Fibroblast of villous mesenchyme (primary cell): Measurements from ENCODE around the gene SEPTIN5. TPM values are rescaled to one million over a fixed set of nuclear protein-coding genes. Genes with fewer than 3 reads are reported as not detected.
"Not testable (repeated sequence)": the region's sequence is repeated elsewhere in the genome, so short reads cannot be mapped to it uniquely, and the experiment has no call there.

Experiments
- DNase-seq: peaks from one replicate; pipeline ENCODE4 v3.0.0-alpha.2; 2010; ENCODE audit warnings: low read depth
- H3K4me3 ChIP-seq: 2 replicates; pipeline ENCODE4 v1.5.1; 2011; ENCODE audit warnings: low read depth, mild to moderate bottlenecking, low read length
- CTCF ChIP-seq: IDR thresholded peaks from 2 replicates; pipeline ENCODE4 v1.5.1; 2012; ENCODE audit warnings: low read depth, mild to moderate bottlenecking, low read length; ENCODE audit not compliant: insufficient read depth
- total RNA-seq: library from RNA; depleted of rRNA; stranded (reverse); fragments of >200 nt; gene quantifications from 2 replicates; pipeline ENCODE4 v1.2.3, GENCODE V29; 2012

SEPTIN5 gene
- total RNA-seq, 1 donor, result 10.4 TPM

GRCh38 chr22:19722982-19723231 lies 8.6 kb downstream of the SEPTIN5 start:
- TF ChIP-seq CTCF, result no peak
- H3K4me3 ChIP-seq, result no peak overlapping the region

DNA sequence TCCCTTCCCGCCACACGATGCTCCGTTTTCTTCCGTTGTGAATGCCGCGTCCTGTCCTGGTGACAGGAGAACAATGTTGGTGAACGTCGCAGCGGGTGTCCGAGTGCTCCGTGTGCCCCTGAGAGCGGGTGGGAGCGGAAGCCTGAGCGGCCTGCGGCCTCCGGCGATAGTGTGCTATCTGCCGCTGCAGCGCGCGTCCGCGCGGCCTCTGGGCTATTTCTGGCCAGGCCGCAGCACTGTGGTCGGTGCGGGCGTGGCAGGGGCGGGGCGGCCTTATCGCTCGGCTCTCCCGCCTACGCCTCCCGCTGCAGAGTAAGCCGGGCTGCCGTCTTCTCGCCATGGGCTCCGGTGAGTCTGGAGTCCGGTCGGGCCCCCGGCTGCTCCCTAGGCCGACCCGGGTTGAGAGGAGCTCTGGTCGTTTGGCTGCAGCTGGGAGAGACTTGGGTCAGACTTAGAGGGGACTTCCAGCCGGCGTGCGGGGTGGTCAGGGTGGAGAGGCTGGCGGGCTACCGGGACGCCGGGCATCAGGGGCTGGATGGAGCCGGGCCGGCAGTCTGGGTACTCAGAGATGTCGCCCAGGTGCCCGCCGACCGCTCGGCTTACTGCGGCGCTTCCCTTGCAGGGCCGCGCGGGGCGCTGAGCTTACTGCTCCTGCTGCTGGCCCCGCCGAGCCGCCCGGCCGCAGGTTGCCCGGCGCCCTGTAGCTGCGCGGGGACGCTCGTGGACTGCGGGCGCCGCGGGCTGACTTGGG lies 9.1 kb downstream of the SEPTIN5 start, which contains the start of gene GP1BB:
Gene GP1BB, plus strand, starts transcription at position 308 of the 751 bp plus-strand sequence. Its CDS starts 31 bp downstream, at position 339.
- no peak within 1 kb of the TSS for H3K4me3 ChIP-seq
- no peak for TF ChIP-seq CTCF
- no peak for DNase-seq

More at GRCh38 chr22:19722982-19723231, 8.6 kb downstream of the SEPTIN5 start:
- no peak for DNase-seq

DNA sequence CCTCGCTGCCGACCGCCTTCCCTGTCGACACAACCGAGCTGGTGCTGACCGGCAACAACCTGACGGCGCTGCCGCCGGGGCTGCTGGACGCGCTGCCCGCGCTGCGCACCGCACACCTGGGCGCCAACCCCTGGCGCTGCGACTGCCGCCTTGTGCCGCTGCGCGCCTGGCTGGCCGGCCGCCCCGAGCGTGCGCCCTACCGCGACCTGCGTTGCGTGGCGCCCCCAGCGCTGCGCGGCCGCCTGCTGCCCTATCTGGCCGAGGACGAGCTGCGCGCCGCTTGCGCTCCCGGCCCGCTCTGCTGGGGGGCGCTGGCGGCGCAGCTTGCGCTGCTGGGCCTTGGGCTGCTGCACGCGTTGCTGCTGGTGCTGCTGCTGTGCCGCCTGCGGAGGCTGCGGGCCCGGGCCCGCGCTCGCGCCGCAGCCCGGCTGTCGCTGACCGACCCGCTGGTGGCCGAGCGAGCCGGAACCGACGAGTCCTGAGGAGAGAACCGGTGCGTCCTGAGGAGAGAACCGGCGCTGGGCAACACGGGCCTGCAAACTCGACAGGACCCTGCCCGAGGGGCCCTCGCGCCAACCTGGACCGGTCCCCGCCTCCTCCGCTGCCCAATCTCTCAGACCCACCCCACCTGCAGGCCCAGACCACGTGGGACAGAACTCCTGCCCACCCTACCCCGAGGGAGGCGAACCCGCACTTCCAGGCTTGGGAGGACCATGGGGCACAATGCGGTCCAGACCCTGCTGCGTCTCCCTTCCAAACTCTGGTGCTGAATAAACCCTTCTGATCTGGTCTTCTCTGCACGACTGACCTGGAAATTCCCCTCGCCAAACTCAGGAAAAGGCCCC lies 9.9 kb downstream of the SEPTIN5 start:
- peak; percentile 19 for DNase-seq
- TF ChIP-seq CTCF, result no peak
- H3K4me3 ChIP-seq, result no peak overlapping the region

DNA sequence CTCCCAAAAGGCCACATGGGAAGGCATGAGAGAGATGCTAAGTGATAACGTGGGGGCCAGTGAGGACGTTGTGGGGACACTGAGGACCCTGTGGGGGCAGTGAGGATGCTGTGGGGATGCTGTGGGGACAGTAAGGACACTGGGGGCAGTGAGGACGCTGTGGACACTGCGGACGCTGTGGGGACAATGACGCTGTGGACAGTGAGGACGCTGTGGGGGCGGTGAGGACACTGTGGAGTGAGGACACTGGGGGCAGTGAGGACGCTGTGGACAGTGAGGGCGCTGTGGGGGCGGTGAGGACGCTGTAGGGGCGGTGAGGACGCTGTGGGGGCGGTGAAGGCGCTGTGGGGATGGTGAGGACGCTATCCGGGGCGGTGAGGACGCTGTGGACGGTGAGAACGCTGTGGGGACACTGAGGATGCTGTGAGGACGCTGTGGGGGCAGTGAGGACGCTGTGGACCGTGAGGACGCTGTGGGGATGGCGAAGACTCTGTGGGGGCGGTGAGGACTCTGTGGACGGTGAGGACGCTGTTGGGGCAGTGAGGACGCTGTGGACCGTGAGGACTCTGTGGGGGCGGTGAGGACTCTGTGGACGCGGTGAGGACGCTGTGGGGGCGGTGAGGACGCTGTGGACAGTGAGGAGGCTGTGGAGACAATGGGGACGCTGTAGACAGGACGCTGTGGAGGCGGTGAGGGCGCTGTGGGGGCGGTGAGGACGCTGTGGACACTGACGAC lies 10.8 kb downstream of the SEPTIN5 start:
- TF ChIP-seq CTCF, result no peak
- no peak overlapping the region for H3K4me3 ChIP-seq
- DNase-seq, result no peak

DNA sequence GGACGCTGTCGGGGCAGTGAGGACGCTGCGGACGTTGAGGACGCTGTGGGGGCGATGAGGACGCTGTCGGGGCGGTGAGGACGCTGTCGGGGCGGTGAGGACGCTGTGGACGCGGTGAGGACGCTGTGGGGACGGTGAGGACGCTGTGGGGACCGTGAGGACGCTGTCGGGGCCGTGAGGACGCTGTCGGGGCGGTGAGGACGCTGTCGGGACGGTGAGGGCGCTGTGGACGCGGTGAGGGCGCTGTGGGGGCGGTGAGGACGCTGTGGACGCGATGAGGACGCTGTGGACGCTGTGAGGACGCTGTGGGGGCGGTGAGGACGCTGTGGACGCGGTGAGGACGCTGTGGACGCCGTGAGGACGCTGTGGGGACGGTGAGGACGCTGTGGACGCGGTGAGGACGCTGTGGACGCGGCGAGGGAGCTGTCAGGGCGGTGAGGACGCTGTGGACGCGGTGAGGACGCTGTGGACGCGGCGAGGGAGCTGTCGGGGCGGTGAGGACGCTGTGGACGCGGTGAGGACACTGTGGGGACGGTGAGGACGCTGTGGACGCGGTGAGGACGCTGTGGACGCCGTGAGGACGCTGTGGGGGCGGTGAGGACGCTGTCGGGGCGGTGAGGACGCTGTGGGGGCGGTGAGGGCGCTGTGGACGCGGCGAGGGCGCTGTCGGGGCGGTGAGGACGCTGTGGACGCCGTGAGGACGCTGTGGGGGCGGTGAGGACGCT lies 11.9 kb downstream of the SEPTIN5 start:
- H3K4me3 ChIP-seq, DNase-seq: not testable (repeated sequence)

GRCh38 chr22:19727310-19728150 lies 13.2 kb downstream of the SEPTIN5 start:
- DNase-seq, result no peak
- TF ChIP-seq CTCF, result no peak
- H3K4me3 ChIP-seq, result no peak overlapping the region
